VCaP (cell line): Measurements from ENCODE around the gene ZNF879.

Experiments used
- H3K27ac ChIP-seq: fragments of 450-650 bp; 2 replicates; pipeline ENCODE4 v1.5.1; 2017
- CTCF ChIP-seq: fragments of 450-650 bp; conservative IDR thresholded peaks from 2 replicates; pipeline ENCODE4 v1.5.1; 2017; ENCODE audit warnings: mild to moderate bottlenecking, moderate library complexity

ZNF879 gene

GRCh38 chr5:178993955-178994579, 29.5 kb upstream of the ZNF879 start:
- no peak overlapping the region for H3K27ac ChIP-seq
- TF ChIP-seq CTCF: no peak

- no peak for TF ChIP-seq CTCF
These were observed 28.8 kb upstream of the ZNF879 start, which contains the start of gene GRM6 for GRCh38 chr5:178994580-178995340. TSS of gene GRM6 (minus strand) at chr5:178995320. CDS start at chr5:178994944, 376 bp downstream.

GRCh38 chr5:178995341-178995690, 28.3 kb upstream of the ZNF879 start:
- no peak for TF ChIP-seq CTCF
- no peak overlapping the region for H3K27ac ChIP-seq

More at GRCh38 chr5:178994580-178995340, 28.8 kb upstream of the ZNF879 start, which contains the start of gene GRM6:
- no peak within 1 kb of the TSS for H3K27ac ChIP-seq

GRCh38 chr5:178996156-178996555, 27.4 kb upstream of the ZNF879 start:
- no peak overlapping the region for H3K27ac ChIP-seq
- no peak for TF ChIP-seq CTCF

GRCh38 chr5:178997191-178997590, 26.4 kb upstream of the ZNF879 start:
- H3K27ac ChIP-seq: no peak overlapping the region
- no peak for TF ChIP-seq CTCF

- TF ChIP-seq CTCF: no peak
- no peak overlapping the region for H3K27ac ChIP-seq
These were observed 25.2 kb upstream of the ZNF879 start for GRCh38 chr5:178998441-178998840.

GRCh38 chr5:179006564-179006963, 17.0 kb upstream of the ZNF879 start:
- TF ChIP-seq CTCF: no peak
- H3K27ac ChIP-seq: no peak overlapping the region
